ENCODE data around the gene VSTM4.

VSTM4 gene

GRCh38 chr10:49001402-49001801, 113.9 kb downstream of the VSTM4 start:
- TF ChIP-seq CTCF (IDR thresholded peaks at IDR 0.05; ENCODE audit: control extremely low read depth, extremely low read depth, low read depth, missing control alignments) = no peak
- no peak for DNase-seq (ENCODE audit: extremely low spot score)
- ChIA-PET CTCF (no interaction called here), POLR2A (no interaction called here)

GRCh38 chr10:49000437-49001398, 114.6 kb downstream of the VSTM4 start:
- POLR2A ChIA-PET = no interaction called here
- CTCF ChIA-PET = no interaction called here
- DNase-seq (ENCODE audit: extremely low spot score) = no peak
- TF ChIP-seq CTCF (IDR thresholded peaks at IDR 0.05; ENCODE audit: control extremely low read depth, extremely low read depth, low read depth, missing control alignments) = no peak

GRCh38 chr10:48999346-48999745, 116.0 kb downstream of the VSTM4 start:
- POLR2A ChIA-PET = no interaction called here

GRCh38 chr10:48996329-48996728, 119.0 kb downstream of the VSTM4 start:
- ChIA-PET CTCF (no interaction called here), POLR2A (no interaction called here)
- DNase-seq (ENCODE audit: extremely low spot score) = no peak
- no peak for TF ChIP-seq CTCF (IDR thresholded peaks at IDR 0.05; ENCODE audit: control extremely low read depth, extremely low read depth, low read depth, missing control alignments)

More at GRCh38 chr10:48999346-48999745, 116.0 kb downstream of the VSTM4 start:
- CTCF ChIA-PET = no interaction called here
- TF ChIP-seq CTCF (IDR thresholded peaks at IDR 0.05; ENCODE audit: control extremely low read depth, extremely low read depth, low read depth, missing control alignments) = no peak
- DNase-seq (ENCODE audit: extremely low spot score) = no peak

- TF ChIP-seq CTCF (IDR thresholded peaks at IDR 0.05; ENCODE audit: control extremely low read depth, extremely low read depth, low read depth, missing control alignments) = no peak
- ChIA-PET CTCF (no interaction called here), POLR2A (no interaction called here)
- no peak for DNase-seq (ENCODE audit: extremely low spot score)
Observed at GRCh38 chr10:48993627-48994026, 121.7 kb downstream of the VSTM4 start.

GRCh38 chr10:48990226-48990625, 125.1 kb downstream of the VSTM4 start:
- POLR2A ChIA-PET = no interaction called here
- DNase-seq (ENCODE audit: extremely low spot score) = no peak
- CTCF ChIA-PET = no interaction called here
- TF ChIP-seq CTCF (IDR thresholded peaks at IDR 0.05; ENCODE audit: control extremely low read depth, extremely low read depth, low read depth, missing control alignments) = no peak

Data from GM10248 (cell line).